Measurements from ENCODE around the gene ZNF454. TPM values are rescaled to one million over a fixed set of nuclear protein-coding genes. Genes with fewer than 3 reads are reported as not detected.

ZNF454 gene
- total RNA-seq, 1 donor from 2014 or later: 1.6 TPM

GRCh38 chr5:178993955-178994579 lies 53.1 kb downstream of the ZNF454 start:
- peak; percentile 81 for DNase-seq (ENCODE audit: extremely low spot score, unreplicated experiment)
- H3K4me1 Mint-ChIP-seq (ENCODE audit: unreplicated experiment): no peaks in the 10 kb centered on the region
- H3K27ac Mint-ChIP-seq (ENCODE audit: unreplicated experiment): no peak overlapping the region
- no peak for TF ChIP-seq CTCF (IDR thresholded peaks at IDR 0.05)
- peaks cover 22% of the 10 kb centered on the region for H3K9me3 Mint-ChIP-seq (ENCODE audit: unreplicated experiment)
- H3K4me3 Mint-ChIP-seq (ENCODE audit: unreplicated experiment): no peak overlapping the region
- peaks cover 3% of the 10 kb centered on the region for H3K27me3 Mint-ChIP-seq (ENCODE audit: unreplicated experiment)
- H3K36me3 Mint-ChIP-seq (ENCODE audit: unreplicated experiment): no peaks in the 10 kb centered on the region

GRCh38 chr5:178994580-178995340 lies 53.8 kb downstream of the ZNF454 start, which contains the start of gene GRM6:
GRM6 (minus strand) TSS chr5:178995320; CDS start chr5:178994944, 376 bp downstream.
- DNase-seq (ENCODE audit: extremely low spot score, unreplicated experiment): peak; percentile 83
- Mint-ChIP-seq H3K4me3 (ENCODE audit: unreplicated experiment) (no peak within 1 kb of the TSS), H3K36me3 (ENCODE audit: unreplicated experiment) (no peaks in the 10 kb centered on the region), H3K4me1 (ENCODE audit: unreplicated experiment) (no peaks in the 10 kb centered on the region), H3K27ac (ENCODE audit: unreplicated experiment) (no peak within 1 kb of the TSS), H3K9me3 (ENCODE audit: unreplicated experiment) (peaks cover 15% of the 10 kb centered on the region), H3K27me3 (ENCODE audit: unreplicated experiment) (peaks cover 3% of the 10 kb centered on the region)
- no peak for TF ChIP-seq CTCF (IDR thresholded peaks at IDR 0.05)

GRCh38 chr5:178995341-178995690 lies 54.3 kb downstream of the ZNF454 start:
- H3K27me3 Mint-ChIP-seq (ENCODE audit: unreplicated experiment): peaks cover 3% of the 10 kb centered on the region
- DNase-seq (ENCODE audit: extremely low spot score, unreplicated experiment): no peak
- no peak overlapping the region for H3K4me3 Mint-ChIP-seq (ENCODE audit: unreplicated experiment)
- no peaks in the 10 kb centered on the region for H3K4me1 Mint-ChIP-seq (ENCODE audit: unreplicated experiment)
- H3K27ac Mint-ChIP-seq (ENCODE audit: unreplicated experiment): no peak overlapping the region
- peaks cover 10% of the 10 kb centered on the region for H3K9me3 Mint-ChIP-seq (ENCODE audit: unreplicated experiment)
- TF ChIP-seq CTCF (IDR thresholded peaks at IDR 0.05): no peak
- H3K36me3 Mint-ChIP-seq (ENCODE audit: unreplicated experiment): no peaks in the 10 kb centered on the region

GRCh38 chr5:178996156-178996555 lies 55.2 kb downstream of the ZNF454 start:
- H3K27ac Mint-ChIP-seq (ENCODE audit: unreplicated experiment): no peak overlapping the region
- H3K36me3 Mint-ChIP-seq (ENCODE audit: unreplicated experiment): no peaks in the 10 kb centered on the region
- H3K9me3 Mint-ChIP-seq (ENCODE audit: unreplicated experiment): peaks cover 9% of the 10 kb centered on the region
- H3K4me1 Mint-ChIP-seq (ENCODE audit: unreplicated experiment): no peaks in the 10 kb centered on the region
- no peak overlapping the region for H3K4me3 Mint-ChIP-seq (ENCODE audit: unreplicated experiment)
- TF ChIP-seq CTCF (IDR thresholded peaks at IDR 0.05): no peak
- H3K27me3 Mint-ChIP-seq (ENCODE audit: unreplicated experiment): peaks cover 3% of the 10 kb centered on the region
- DNase-seq (ENCODE audit: extremely low spot score, unreplicated experiment): peak; percentile 77

GRCh38 chr5:178997191-178997590 lies 56.2 kb downstream of the ZNF454 start:
- H3K27me3 Mint-ChIP-seq (ENCODE audit: unreplicated experiment): peaks cover 3% of the 10 kb centered on the region
- no peak overlapping the region for H3K27ac Mint-ChIP-seq (ENCODE audit: unreplicated experiment)
- peaks cover 14% of the 10 kb centered on the region for H3K9me3 Mint-ChIP-seq (ENCODE audit: unreplicated experiment)
- H3K4me3 Mint-ChIP-seq (ENCODE audit: unreplicated experiment): no peak overlapping the region
- no peaks in the 10 kb centered on the region for H3K4me1 Mint-ChIP-seq (ENCODE audit: unreplicated experiment)
- TF ChIP-seq CTCF (IDR thresholded peaks at IDR 0.05): no peak
- no peaks in the 10 kb centered on the region for H3K36me3 Mint-ChIP-seq (ENCODE audit: unreplicated experiment)
- DNase-seq (ENCODE audit: extremely low spot score, unreplicated experiment): peak; percentile 53

Data from osteocyte (in vitro differentiated cells).